ENCODE measurements around the gene DNAJC5G.
"Not testable (repeated sequence)": the region's sequence is repeated elsewhere in the genome, so short reads cannot be mapped to it uniquely, and the experiment has no call there.

Gene DNAJC5G

DNA sequence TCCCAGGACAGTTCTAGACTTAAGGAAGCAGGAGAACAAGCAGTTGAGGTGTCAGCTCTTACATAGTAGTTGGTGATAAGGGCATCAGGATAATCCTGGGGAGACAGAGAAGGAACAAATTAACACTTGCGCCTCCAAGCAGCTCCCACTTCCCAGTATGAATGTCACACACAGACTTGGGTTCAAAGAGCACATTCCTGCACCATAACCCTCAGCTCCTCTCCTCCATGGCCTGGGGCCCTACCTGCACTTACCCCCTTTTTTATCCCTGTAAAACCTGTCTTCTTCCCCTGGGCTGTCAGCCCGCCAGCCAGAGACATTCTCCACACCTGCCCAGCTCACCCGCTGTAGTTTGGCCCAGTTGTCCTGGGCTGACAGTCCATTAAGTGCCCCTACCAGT is 36.9 kb downstream of the DNAJC5G start:
- no peak for DNase-seq

DNA sequence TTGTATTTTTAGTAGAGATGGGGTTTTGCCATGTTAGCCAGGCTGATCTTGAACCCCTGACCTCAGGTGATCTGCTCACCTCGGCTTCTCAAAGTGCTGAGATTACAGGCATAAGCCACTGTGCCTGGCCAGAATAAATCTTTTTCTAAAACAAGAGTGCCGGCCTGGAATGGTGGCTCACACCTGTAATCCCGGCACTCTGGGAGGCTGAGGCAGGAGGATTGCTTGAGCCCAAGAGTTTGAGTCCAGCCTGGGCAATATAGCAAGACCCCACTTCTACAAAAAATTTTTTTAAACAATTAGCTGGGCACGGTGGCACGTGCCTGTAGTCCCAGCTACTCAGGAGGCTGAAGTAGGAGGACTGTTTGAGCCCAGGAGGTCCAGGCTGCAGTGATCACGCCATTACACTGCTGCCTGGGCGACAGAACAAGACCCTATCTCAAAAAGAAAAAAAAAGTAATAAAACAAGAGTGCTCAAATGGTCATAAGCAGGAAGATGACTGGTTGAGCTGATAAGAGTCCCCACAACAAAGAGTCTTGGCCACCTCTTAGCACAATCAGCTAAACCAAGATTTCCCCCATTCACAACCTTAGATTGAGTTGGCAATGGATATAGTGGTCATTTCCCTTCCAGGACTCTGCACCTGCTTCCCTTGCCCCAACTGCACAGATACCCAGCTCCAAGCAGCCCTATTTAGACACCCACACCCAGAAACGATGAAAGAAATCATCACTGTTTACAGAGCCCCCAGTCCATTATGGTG is 38.8 kb downstream of the DNAJC5G start:
- no peak for DNase-seq

DNA sequence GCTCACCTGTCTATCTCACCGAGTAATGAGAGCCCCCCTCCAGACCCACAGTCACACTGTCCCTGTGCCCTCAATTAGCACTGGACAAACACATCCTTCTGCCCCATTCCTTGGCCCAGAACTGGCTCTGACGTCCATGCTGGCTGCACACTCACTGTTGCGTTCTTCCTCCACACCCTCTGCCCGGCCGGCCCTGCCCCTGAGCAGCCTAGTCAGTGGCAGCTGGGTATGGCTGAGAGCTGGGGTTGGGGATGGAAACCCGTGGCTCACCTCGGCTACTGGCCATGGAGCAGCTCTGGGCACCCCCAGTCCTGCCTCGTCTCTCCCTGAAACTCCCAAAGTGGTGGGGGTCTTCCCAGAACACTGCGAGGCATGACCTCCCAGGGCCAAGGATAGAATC is 39.5 kb downstream of the DNAJC5G start:
- no peak for DNase-seq

DNA sequence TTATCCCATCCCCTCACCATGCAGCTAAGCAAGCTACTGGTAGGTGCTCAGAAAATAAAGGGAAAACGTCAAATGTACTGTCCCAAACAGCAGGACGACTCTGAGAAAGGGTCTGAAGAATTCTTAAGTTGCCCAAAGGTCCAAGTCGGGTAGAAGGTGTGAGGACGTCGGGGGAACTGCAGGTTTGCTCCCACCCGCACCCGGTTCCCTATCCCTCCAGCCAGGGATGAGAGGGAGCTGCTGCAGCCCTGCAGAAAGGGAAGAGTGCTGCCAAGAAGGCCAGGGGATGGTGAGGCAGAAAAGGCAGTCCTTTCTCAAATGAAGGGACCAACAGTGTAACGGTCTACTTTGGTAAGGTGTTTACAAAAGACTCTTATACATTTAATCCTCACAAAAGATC is 39.9 kb downstream of the DNAJC5G start:
- no peak for DNase-seq

DNA sequence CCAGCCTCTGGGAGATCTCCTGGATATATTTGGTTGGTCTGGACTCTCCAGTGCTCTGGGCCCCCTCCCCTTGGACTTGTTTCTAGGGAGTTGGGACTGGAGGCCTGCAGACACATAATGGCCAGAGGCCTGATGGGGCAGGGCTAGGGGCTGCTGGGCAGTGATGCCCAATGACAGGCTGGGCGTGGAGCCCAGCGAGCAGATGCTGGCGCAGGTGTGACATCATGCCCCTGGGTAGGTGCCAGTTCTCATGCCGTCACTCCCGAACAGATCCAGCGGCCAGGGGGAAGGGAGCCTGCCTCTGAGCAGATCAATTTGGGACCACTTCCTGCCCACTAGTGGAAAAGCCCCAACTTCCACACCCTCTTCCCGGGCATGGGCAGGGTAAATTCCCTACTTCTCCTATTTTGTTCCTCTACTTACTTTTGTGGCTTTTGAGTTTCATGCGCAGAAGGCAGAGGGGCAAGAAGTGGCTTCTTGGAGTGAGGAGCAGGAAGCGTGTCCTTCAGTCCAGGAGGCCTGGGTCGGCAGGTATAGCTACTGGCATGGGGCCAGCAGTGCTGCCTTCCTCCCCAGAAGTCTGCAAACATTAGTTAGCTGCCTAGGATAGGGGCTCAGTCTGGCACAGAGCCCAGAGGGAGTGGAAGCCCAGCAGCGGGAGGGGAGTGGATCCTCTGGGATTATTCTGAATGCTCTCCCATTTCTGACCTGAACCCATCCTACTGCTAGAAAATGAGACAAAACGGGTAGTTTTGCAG is 41.6 kb downstream of the DNAJC5G start:
- DNase-seq = no peak

DNA sequence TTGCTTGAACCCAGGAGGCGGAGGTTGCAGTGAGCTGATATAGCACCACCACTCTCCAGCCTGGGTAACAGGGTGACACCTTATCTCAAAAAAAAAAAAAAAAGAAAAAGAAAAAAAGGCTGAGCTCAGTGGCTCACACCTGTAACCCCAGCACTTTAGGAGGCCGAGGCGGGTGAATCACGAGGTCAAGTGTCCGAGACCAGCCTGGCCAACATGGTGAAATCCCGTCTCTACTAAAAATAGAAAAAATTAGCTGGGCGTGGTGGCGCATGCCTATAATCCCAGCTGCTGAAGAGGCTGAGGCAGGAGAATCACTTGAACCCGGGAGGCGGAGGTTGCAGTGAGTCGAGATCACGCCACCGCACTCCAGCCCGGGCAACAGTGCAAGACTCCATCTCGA is 44.6 kb downstream of the DNAJC5G start:
- DNase-seq = not testable (repeated sequence)

DNA sequence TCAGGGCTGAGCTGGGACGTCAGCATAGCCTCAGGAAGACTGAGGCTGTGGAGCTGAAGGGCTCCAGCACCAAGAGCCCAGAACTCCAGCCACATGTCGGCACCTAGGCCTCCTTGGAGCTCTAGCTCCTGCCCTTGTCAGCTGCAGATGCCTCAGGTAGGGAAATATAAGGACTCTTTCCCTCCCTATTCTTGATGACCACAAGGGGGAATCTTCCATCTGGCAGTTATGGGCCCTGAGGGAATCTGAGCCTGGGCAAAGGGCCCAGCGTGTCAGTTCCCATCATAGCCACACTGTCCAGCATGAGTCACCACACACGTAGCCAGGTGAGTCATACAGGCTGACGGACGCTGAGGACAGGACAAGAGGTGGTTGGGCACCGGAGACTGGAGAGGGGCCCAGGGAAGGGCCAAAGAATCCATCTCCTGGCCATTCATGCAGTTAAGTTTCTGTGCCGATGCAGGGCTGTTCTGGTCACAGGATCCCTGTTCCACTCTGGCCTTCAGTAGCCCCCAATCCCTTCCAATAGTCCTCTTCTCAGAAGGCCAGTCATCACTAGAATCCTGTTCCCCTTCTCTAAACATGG is 45.8 kb downstream of the DNAJC5G start:
- DNase-seq = no peak

DNA sequence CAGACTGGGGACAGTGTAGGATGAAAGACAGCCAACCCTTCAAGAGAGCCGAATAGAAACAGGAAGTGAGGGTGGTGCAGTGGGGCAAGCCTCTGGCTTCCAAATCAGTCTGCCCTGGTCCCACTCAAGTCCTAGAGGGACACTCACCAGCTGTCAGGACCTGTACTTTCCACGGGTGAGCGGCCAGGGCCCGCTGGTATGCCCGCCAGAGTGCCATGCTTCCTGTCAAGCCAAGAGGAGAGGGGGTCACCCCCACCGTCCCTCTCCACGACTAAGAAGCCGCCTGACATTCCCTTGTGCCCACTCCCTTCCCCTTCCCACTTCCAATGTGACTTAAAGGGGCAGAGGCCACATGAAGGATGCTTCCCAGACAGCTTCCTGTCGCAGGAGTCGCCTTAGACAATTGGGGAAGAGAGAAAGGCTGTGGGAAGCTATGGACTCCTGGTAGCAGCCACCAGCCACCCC is 47.1 kb downstream of the DNAJC5G start:
- DNase-seq = no peak

DNA sequence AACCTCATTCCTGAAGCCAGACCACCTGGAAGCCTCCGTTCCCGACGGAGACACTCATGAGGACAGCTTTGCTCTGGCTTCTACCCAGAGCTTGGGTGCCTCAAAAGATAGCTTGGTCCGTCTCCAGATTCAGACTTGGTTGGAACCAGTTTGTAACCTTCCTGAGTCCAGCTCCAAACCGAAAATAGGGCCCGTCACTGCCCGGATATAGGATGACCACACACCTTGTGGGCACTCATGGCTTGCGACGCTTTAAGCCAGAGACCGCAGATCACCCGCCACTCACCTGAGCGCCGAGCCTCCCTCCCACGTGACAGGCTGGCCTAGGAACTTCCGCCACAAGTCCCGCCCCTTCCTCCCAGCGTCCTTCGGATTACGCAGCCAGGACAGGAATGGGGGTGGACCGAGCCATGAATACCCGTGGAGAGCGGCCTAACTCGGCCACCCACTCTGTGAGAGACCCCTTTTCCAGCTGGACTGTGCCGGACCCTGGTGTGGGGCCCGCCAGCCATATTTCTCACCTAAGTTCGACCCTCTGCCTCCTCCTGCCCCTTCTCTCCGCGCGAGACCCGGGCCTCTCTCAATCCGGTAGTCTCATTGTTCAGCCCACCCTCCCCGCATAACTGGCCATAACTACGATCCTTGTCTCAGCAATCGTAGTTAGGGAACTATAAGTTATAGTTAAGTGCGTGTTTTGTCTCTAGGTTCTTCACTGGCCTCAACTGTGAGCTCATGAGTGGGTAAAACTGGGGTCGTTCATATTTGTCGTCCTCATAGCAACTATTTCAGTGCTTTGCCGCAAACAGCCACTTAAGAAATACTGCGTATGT is 47.7 kb downstream of the DNAJC5G start, which contains the start of gene MPV17:
Gene MPV17, minus strand, starts transcription at position 332 of the 830 bp plus-strand sequence. CDS start 580 bp downstream, outside the sequence.
- peak; percentile 77 for DNase-seq

DNA sequence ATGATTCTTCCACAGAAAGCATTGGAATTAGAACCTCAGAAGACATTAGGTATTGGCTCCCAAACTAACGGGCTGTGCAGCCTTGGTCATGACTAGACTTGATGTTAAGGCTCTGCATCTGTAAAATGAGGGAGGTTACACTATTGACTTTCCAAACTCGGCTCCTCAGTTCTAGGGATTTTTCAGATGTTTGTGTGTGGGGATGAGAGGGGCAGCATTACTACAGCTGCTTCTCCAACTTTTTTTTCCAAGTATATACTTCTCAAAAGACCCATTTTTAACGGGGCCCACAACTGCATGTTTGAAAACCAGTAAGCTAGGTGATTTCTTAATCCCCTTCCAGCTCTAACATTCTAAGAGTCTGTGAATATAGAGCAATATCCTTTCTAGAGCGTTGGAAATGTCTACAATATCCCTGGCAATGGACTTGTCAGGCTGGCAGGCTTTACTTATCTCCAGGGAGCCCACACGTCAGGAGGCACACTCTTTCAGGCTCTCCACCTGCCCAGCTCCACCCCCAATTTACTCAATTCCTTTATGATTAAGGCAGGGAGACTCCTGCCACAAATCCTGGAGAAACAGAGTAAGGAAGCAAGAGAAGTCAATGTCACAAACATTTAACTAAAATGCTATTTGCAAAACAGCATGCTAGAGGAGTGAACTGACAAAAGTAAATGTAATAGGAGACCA is 48.5 kb downstream of the DNAJC5G start:
- no peak for DNase-seq

DNA sequence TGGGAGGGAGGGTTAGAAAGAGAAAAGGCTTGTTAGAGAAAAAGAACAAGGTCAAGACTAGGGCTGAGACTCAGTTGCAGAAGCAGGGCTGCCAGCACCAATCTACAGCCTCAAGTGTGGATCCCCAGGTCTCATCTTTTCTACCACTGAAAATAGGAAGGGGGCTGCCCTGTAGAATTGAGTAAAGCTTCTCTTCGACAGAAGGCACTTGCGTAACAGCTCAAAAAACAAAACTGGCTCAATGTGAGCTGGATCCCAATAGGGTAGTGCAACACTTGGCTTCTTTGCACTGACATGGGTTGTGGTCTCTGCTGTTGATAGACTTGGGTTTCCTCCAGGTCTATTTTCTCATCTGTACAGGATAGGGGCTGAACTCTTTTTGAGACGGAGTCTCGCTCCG is 49.5 kb downstream of the DNAJC5G start:
- DNase-seq = no peak

Data from T-helper 9 cell (primary cell).